GM19099 (cell line): ENCODE data around the gene ARX.

Experiments used
- POLR2A ChIP-seq: IDR thresholded peaks from 3 replicates; pipeline ENCODE4 v1.6.1; 2011; ENCODE audit warnings: low read depth; ENCODE audit not compliant: insufficient read length; ENCODE audit errors: extremely low read depth

ARX gene

GRCh38 chrX:25015486-25016360 lies at the start of gene ARX:
Gene ARX, minus strand, starts transcription at chrX:25015965. Its CDS starts 228 bp downstream, at chrX:25015737.
- TF ChIP-seq POLR2A: no peak

GRCh38 chrX:25059273-25059672 lies 43.5 kb upstream of the ARX start:
- no peak for TF ChIP-seq POLR2A

- no peak for TF ChIP-seq POLR2A
These were observed 37.2 kb upstream of the ARX start for GRCh38 chrX:25052798-25053534.

- no peak for TF ChIP-seq POLR2A
These were observed 34.2 kb upstream of the ARX start for GRCh38 chrX:25049971-25050370.

GRCh38 chrX:25049357-25049756 lies 33.6 kb upstream of the ARX start:
- no peak for TF ChIP-seq POLR2A

GRCh38 chrX:25048178-25048577 lies 32.4 kb upstream of the ARX start:
- no peak for TF ChIP-seq POLR2A

- TF ChIP-seq POLR2A: no peak
These were observed 27.4 kb upstream of the ARX start for GRCh38 chrX:25043192-25043591.

GRCh38 chrX:25039036-25039435 lies 23.3 kb upstream of the ARX start:
- TF ChIP-seq POLR2A: no peak

- no peak for TF ChIP-seq POLR2A
These were observed 19.1 kb upstream of the ARX start for GRCh38 chrX:25034889-25035288.

- no peak for TF ChIP-seq POLR2A
These were observed 13.6 kb upstream of the ARX start for GRCh38 chrX:25029288-25029825.

GRCh38 chrX:25028726-25029125 lies 13.0 kb upstream of the ARX start:
- TF ChIP-seq POLR2A: no peak

GRCh38 chrX:25026576-25026975 lies 10.8 kb upstream of the ARX start:
- no peak for TF ChIP-seq POLR2A

- TF ChIP-seq POLR2A: no peak
These were observed 9.8 kb upstream of the ARX start for GRCh38 chrX:25025615-25026014.

- TF ChIP-seq POLR2A: no peak
These were observed 8.1 kb upstream of the ARX start for GRCh38 chrX:25023908-25024307.

GRCh38 chrX:25022499-25023325 lies 6.9 kb upstream of the ARX start:
- no peak for TF ChIP-seq POLR2A
